ENCODE results near the gene PRXL2B.
A peak's percentile ranks its signal among the peaks of the same experiment; 100 is the strongest.
"Not testable (repeated sequence)": the region's sequence is repeated elsewhere in the genome, so short reads cannot be mapped to it uniquely, and the experiment has no call there.

PRXL2B gene

GRCh38 chr1:2564815-2565374 lies 21.7 kb upstream of the PRXL2B start:
- DNase-seq: no peak

- DNase-seq: no peak
These were observed 20.2 kb upstream of the PRXL2B start for GRCh38 chr1:2566101-2567045.

DNA sequence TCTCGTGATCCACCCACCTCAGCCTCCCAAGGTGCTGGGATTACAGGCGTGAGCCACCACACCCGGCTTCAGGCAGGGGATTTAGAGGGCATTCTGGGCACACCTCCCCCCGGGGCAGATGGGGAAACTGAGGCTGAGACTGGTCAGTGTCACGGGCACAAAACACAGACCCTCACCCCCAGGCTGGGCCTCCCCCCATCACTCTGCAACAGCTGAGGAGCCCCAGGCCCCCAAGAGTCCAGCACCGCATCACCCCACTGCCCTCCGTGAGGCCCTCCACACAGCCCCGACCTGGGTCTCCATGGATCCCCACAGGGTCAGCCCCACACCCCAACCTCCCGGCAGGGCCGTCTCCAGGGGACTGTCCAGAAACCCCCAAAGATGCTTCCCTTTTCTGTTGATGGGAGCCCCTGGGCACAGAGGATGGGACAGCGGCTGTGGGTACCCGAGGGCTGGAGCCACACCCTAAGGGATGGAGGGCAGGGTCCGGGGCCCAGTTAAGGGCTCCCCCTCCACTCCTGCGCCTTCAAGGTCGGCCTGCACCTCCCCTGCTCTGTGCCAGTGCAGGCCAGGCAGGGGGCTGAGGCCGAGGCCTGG lies 19.4 kb upstream of the PRXL2B start:
- DNase-seq: no peak

- not testable (repeated sequence) for DNase-seq
These were observed 18.3 kb upstream of the PRXL2B start for GRCh38 chr1:2568187-2568816.

- DNase-seq: no peak
These were observed 17.5 kb upstream of the PRXL2B start for GRCh38 chr1:2569060-2569459.

GRCh38 chr1:2569703-2570102 lies 16.9 kb upstream of the PRXL2B start:
- DNase-seq: not testable (repeated sequence)

DNA sequence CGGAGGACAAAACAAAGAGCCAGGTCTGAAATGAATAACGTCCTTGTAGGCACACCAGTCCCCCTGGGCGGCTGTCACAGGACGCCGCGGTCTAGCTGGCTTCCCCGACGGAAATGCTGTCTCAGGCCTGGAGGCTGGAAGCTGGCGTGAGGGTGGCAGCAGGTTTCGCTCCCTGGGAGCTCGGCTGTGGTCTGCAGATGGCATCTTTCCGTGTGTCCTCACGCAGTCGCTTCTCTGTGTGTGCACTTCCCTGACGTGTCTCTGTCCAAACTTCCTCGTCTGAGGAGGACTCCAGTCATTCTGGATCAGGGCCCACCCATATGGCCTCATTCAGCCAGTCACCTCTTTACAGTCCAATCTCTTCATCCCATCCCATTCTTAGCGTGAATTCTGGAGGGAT lies 16.2 kb upstream of the PRXL2B start:
- no peak for DNase-seq

GRCh38 chr1:2571348-2571747 lies 15.2 kb upstream of the PRXL2B start:
- DNase-seq: no peak

DNA sequence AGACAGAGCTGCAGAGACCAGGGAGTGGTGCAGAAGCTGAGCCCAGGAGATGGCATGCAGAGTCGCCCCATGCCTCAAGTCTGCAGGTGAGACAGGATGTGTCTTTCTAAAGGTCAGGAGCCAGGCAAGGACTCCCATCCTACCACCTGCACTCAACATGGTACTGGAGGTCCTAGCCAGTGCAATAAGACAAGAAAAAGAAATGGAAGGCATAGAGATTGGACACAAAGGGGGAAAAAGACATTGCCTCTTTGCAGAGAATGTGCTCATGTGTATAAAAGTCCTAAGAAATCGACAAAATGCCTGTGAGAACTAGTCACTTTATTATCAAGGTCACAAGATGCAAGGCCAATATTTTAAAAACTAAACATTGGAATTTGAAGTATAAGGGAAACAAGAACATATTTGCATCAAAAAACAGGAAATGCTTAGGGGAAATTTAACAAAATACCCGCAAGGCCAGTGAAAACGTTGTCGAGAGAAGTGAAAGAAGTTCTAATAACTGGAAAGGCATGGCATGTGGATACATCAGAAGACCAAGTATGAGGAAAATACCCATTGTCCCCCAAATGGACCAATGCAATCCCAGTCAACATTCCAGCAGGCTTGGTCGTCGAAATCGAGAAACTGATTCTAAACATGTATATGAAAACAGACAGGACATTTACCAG lies 13.2 kb upstream of the PRXL2B start:
- DNase-seq: no peak

DNA sequence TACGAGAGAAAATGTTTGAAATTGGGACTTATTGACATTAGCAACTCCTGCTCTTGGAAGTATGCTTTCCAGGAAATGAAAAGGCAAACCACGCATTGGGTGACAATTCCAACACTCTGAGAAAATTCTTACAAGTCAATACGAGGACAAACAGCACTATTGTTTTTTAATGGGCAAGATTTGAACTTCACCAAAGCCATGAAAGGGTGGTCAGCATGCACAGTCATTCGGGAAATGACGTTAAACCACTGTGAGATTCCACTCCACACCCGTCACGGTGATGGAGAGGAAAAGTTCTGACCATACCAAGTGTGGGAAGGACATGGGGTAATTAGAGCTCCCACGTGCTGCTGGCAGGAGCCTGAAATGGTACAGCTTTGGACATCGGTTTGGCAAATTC lies 12.2 kb upstream of the PRXL2B start:
- DNase-seq: no peak

- DNase-seq: no peak
These were observed 10.5 kb upstream of the PRXL2B start for GRCh38 chr1:2575801-2576663.

GRCh38 chr1:2577565-2578075 lies 9.0 kb upstream of the PRXL2B start:
- DNase-seq: peak; percentile 39

- DNase-seq: no peak
These were observed 7.8 kb upstream of the PRXL2B start for GRCh38 chr1:2578758-2579118.

GRCh38 chr1:2580691-2581090 lies 5.9 kb upstream of the PRXL2B start:
- no peak for DNase-seq

- no peak for DNase-seq
These were observed 4.2 kb upstream of the PRXL2B start for GRCh38 chr1:2582391-2582790.

DNA sequence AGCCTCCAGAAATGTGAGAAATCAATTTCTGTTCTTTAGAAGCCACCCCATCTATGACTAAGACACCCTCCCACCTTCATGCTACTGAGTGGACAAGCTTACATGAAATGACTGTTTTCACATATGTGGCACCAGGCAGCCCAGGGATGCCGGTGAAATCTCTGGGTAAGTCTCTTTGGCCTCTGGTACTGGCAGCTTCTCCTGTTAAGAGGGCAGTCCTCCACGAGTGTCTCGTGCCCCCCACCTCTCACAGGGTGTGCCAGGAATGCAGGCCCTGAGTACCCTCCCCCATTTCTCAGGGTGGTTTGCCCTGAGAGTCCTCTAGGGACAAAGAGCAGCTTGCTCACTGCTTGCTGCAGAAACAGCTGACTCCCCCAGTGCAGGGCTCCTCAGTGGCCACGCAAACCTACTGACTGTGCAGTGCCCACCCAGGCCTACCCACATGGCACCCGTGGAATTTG lies 3.2 kb upstream of the PRXL2B start:
- peak; percentile 30 for DNase-seq

DNA sequence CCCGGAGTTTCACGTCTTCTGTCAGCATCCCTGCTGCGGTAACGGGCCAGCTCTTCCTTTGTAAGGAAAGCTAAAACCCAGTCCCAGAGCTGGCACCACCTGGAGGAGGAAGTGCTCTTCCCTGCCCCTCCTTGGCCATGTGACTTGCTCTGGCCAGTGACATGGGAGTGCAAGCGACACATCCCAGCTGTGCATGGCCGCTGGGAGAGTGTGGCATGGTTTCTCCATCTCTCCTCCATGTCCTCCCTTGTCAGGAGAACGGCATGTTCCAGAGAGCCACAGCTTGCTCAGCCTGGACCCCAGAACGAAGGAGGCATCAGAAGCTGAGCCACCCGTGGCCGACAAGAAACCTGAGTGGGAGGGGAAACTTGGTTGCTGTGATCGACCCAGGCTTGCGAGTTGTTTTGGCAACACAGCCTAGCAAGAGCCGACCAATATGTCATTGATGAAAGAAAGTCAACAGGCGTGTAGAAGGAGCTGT lies 2.7 kb upstream of the PRXL2B start:
- peak; percentile 30 for DNase-seq

- DNase-seq: no peak
These were observed 1.8 kb upstream of the PRXL2B start for GRCh38 chr1:2584686-2585317.

DNA sequence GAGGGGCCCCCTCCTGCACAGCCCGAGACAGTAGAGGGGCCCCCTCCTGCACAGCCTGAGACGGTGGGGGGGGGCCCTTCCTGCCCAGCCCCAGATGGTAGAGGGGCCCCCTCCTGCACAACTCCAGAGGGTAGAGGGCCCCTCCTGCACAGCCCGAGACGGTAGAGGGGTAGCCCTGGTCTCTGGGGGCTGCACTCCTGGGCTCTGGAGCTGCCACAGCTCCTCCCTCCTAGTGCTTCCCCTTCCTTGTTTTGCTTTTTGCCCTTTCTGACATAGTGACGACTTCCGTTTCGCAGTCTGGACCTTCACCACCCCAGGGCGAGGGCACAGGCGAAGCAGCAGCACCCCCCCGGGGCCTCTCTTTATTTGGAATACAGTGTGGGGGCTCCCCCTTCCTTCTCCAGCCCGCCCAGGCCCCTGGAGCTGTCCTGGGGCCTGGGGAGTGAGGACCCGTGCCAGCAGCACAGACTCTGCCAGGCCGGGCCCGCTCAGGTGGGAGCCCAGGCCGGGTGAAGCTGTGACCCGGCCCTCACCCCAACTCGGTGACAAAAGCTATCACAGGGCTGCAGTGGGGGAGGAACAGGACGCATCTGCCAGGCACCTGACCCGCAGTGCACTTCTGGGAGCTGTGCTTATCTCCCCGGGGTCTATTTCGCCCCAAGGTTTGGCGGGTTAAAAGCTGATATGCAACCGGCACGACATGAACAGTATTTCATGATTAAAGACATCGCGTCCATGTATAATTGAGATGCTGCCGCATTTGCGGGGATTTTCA lies 1.1 kb upstream of the PRXL2B start:
- DNase-seq: peak; percentile 57
